GM19238 (cell line): ENCODE data around the gene ARNT2.

Experiments
- DNase-seq: peaks from one replicate; pipeline ENCODE4 v3.0.0; 2011; ENCODE audit warnings: low spot score; ENCODE audit not compliant: insufficient read length

ARNT2 gene

DNA sequence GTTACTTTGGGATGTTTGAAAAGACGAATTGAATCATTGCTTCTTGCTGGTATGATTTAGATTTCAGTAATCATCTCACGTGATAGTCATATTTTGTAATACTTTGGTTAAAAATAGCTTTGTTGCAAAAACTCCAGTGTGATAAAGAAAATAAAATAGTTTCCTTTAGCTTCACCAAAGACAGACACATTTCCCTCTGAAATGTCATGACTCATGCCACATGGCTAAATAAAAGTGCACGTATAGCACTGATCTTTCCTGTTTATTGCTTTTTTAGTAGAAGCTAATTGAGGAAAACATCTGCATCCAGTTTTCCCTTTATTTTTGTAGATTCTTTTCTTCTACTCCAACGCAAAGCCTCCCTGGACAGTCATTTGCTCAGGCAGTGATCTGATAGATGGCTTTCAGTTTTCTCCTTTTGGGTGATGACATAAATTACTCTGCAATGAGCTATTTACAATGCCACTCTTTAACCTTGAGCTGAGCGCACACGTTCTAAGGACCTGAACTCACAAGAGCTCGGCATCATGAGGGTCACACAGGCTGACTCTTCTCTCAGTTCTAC is 84.9 kb downstream of the ARNT2 start:
- DNase-seq = no peak

DNA sequence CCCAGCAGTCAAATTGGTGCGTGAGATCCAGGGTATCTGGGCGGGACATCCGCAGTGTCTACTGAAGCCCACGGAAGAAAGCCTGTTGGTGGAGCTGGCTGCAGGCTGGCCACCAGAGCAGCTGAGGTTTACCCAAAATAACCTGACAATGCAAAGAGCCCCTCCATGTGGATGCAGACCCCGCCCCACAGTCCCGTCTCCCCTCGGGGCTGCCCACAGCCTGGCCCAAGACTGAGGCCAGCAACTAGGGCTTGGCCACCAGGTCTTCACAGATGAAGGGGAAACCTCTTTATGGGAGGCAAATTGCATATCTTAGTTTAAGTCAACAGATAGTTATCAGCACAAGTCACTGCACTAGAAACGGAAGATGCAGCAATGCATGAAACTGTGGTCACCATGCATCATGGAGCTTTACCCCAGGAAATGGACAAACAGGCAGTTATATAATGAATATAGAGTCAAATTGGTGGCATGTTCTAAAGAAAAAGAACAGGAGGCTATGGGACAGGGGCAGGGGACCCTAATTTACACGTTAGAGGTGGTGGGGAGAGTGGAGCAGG is 86.3 kb downstream of the ARNT2 start:
- no peak for DNase-seq

- no peak for DNase-seq
Measured at GRCh38 chr15:80491163-80491847, 87.1 kb downstream of the ARNT2 start.

DNA sequence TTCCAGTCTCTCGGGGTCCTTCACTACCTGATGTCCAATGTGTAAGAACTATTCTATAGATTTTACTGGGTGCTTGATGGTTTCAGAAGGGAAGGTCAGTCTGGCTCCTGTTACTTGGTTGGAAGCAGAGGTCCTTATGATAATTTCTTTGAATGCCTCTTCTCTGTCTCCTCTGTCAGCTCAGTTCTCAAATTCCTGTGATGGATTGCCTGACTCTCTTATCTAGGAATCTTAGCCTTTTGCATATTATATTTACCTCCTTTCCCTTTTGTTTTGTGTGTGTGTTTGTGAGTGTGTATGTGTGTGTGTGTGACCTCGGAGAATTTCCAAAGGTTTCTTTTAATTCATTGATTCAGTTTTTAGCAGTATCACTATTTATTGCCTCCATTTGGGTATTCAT is 88.2 kb downstream of the ARNT2 start:
- DNase-seq = no peak

DNA sequence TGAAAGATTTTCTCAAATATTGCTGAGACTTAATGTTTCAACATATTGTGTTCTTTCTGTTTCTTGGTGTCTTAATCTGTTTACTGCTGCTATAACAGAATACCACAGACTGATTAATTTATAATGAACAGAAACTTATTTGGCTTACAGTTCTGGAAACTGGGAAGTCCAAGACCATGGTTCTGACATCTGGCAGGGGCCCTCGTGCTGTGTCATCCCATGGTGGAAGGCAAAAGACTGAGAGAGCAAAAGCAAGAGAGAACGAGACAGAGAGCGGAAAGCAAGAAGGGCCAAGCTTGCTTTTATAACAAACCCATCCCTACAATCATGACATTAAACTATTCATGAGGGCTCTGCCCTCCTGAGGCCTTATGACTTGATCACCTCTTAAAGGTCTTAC is 88.7 kb downstream of the ARNT2 start:
- no peak for DNase-seq

GRCh38 chr15:80494351-80494751 is 90.2 kb downstream of the ARNT2 start:
- no peak for DNase-seq

- no peak for DNase-seq
Measured at GRCh38 chr15:80494756-80495155, 90.6 kb downstream of the ARNT2 start.

DNA sequence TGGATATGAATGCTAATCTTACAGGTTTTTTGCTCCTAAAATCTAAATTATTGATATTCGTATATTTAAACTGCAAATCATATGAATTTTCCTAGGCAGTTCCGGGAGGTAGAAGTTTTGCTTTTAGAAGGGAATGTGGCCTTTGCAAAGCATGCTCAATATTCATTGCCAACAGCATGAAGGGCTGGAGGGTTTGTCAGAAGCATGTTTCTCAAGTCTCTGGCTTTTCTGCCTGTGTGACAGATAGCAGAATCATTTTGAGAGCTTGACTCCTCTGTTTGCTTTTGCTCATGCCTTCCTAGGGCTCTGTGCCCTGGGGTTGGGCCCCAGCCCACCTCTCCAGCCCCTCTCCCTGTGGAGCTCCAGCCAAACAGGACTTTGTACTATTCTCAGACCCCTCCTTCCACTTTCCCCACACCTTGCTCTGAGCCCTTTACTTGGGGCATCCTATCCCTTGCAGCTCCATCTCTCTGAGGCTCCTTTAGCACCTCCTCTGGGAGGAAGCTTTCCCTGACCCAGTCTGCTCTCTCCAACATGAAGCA is 91.3 kb downstream of the ARNT2 start:
- DNase-seq = no peak

GRCh38 chr15:80496096-80496495 is 91.9 kb downstream of the ARNT2 start:
- DNase-seq = no peak

- no peak for DNase-seq
Measured at GRCh38 chr15:80497221-80497620, 93.0 kb downstream of the ARNT2 start.

GRCh38 chr15:80498652-80499051 is 94.5 kb downstream of the ARNT2 start:
- DNase-seq = no peak

DNA sequence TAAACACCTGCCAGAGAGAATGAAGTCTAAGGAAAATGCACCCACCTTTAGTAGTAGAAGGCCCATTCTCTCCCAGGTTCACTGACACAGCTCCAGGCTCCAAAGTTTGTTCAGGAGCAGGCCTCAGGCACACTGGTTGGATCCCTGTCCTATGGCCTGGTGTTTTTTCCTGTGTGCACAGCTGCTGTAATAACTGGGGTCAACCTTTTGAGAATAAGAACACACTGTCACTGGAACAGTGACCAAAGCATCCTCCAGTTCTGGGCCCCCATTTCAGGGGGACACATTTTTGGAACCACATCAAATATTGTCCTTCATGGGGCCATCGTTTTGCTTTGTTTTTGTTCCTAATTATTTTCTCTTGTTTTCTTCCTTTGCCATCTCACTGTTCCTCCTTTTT is 95.8 kb downstream of the ARNT2 start:
- no peak for DNase-seq

GRCh38 chr15:80501476-80501875 is 97.3 kb downstream of the ARNT2 start:
- no peak for DNase-seq

DNA sequence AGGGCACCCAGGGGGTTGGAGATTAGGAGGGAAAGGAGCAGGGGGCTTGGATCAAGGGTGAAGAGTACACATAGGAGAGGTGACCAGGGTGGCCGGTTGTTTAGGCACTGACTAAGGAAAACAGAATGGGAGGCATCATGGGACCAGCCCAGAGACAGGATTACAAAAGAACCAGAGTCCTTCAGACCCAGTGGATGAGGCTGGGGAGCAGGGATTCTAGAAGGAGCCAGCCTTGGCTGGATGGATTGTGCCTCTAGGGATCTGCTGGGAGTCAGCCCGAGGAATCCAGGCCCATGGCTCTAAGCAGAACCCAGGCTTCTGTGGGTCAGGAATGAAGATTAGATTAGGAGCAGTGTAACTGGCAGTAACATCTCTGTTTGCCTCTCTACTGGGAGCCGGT is 98.6 kb downstream of the ARNT2 start:
- no peak for DNase-seq

- no peak for DNase-seq
Measured at GRCh38 chr15:80503319-80503952, 99.3 kb downstream of the ARNT2 start.

GRCh38 chr15:80504931-80505330 is 100.7 kb downstream of the ARNT2 start:
- DNase-seq = no peak

DNA sequence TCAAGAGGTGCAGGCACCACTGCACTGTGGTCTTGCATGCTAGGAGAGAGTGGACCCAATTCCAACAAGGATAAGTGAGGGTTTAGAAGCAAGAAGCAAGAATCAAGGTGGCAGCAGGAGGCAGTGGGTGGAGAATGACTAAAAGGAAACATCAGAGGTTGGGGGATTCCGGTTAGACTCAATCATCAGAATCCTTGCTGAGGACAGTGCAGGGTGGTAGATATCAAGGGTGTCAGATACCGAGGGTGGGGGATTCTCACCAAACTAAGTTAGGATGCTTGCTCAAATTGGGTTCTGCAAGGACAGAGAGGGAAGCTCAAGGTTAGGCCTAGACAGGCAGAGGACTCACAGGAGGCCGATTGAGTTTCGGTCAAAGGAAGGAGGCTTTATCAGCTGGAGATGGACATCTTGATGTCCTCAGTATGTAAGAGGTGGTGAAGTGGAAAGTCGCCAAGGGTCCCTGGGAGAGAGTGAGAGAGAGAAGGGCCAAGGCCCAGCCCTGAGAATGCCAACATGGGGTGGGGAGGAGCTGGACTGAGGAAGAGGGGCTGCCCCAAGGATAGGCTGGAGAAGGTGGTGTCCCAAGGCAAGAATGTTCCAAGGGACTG is 102.2 kb downstream of the ARNT2 start:
- DNase-seq = no peak

GRCh38 chr15:80507131-80507530 is 102.9 kb downstream of the ARNT2 start:
- DNase-seq = no peak

DNA sequence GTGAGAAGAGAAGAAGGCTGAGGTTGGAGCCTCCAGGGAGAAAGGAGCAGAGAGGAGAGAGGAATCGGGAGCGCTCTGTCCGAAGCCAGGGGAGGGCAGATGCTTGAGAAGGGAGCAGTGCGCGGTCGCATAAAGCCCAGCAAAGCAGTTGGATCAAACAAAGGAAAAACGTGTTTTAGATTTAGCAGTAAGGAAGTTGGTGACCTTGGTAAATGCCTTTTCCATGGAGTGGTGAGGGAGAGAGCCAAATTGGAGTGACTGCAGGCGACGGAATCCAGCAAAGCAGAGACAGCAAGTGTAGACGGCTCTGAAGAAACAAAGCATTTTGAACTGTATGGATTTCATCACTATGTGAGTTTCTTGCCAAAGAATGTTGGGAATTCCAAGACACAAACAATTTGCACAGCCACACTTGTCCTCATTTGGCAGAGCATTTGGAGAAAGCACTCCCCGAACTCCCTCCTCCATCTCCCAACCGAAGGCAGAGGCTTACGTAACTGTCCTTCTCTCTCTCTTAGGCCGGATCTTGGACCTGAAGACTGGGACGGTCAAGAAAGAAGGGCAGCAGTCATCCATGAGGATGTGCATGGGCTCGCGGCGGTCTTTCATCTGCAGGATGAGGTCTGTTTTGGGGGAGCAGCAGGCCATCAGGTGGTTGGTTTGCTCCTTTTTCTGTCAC is 103.6 kb downstream of the ARNT2 start:
- DNase-seq = no peak

DNA sequence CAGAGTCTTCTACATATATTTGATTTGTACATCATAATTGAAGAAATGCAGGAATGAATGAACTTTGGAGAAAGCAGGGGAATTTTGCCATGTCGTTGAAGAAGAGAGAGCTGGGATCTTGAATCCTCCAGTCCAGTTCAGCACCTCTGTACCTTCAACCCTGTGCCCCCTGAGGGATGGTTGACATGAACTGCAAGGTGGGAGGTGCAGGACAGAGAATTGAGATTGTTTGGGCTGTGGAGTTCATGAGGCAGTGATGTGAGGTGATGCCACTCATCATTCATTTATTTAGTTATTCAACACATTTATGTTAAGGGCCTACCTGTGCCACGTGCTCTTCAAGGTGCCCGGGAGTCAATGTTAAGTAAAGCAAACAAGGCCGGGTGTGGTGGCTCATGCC is 104.6 kb downstream of the ARNT2 start:
- no peak for DNase-seq

DNA sequence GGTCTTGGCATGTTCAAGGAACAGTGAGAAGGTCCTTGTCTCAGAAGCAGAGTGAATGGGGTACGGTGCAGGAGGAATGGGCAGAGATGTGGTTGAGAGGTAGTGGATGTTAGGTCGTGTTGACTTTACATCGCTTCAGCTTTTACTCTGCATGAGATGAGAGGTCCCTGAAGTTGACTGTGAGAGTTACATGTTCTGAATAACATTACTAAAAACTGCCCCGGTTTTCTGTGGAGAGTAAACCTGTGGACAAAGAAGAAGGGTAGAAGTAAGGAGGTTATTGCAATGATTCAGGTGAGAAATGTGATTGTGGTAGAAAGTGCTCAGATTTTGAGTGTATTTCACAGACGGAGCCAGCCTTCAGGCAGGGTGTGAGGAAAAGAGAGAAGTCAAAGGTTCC is 105.6 kb downstream of the ARNT2 start:
- no peak for DNase-seq
